Adrenal gland (tissue), 12 donors: ENCODE results near the gene ARVCF. TPM values are rescaled to one million over a fixed set of nuclear protein-coding genes. Genes with fewer than 3 reads are reported as not detected.

Experiments used
- DNase-seq, 7 donors: peaks; one replicate each; pipeline ENCODE4 v3.0.0-alpha.2; 2019 to 2020
- H3K27ac ChIP-seq, 5 donors: fragments of 200-600 bp; sonication (generic) in 4 of 5; 1 replicate in 3 of 5; 2 replicates in 2 of 5; pipeline versions ENCODE4 v1.5.1 to v1.8.0; 2016 to 2020; ENCODE audit warnings: mild to moderate bottlenecking in 1 of 5
- H3K27me3 ChIP-seq: fragments of 200-600 bp; 2 replicates; pipeline ENCODE4 v1.8.0; 2021
- H3K36me3 ChIP-seq, 2 donors: fragments of 200-600 bp; replicated peaks in 1 of 2; 1 replicate in 1 of 2; 2 replicates in 1 of 2; pipeline versions ENCODE4 v1.5.1 to v1.8.0; 2018 to 2022
- H3K4me1 ChIP-seq, 2 donors: fragments of 200-600 bp; replicated peaks in 1 of 2; 1 replicate in 1 of 2; 2 replicates in 1 of 2; pipeline versions ENCODE4 v1.5.1 to v1.8.0; 2018 to 2021
- H3K4me3 ChIP-seq, 4 donors: fragments of 200-600 bp; sonication (generic) in 3 of 4; one replicate each; pipeline ENCODE4 v1.5.1; 2016 to 2018
- H3K9me3 ChIP-seq, 3 donors: fragments of 200-600 bp; sonication (generic) in 1 of 3; replicated peaks in 1 of 3; 1 replicate in 2 of 3; 2 replicates in 1 of 3; pipeline versions ENCODE4 v1.5.1 to v1.8.0; 2016 to 2021
- POLR2A ChIP-seq, 2 donors: fragments of 450-650 bp; IDR thresholded peaks; one replicate each; pipeline ENCODE4 v1.6.1; 2017; ENCODE audit warnings: antibody characterized with exemption in 2 of 2, mild to moderate bottlenecking in 2 of 2, moderate library complexity in 1 of 2
- WGBS, 4 donors: extraction: QIAGEN DNeasy Blood & Tissue Kit in 2 of 4; methylation state at CpG; one replicate each; pipeline versions ENCODE4 v1.1.5 to v1.1.7; 2013 to 2017; 5-methylcytosine and 5-hydroxymethylcytosine counted together
- intact Hi-C, 2 donors: fragments of 100-400 bp; cut with DNase I; formaldehyde crosslinking; loops; one replicate each; pipeline versions ENCODE4 v1.14.1 to v1.15.0; 2022 to 2023
- polyA plus RNA-seq, 3 donors: library from polyadenylated mRNA; stranded (reverse); fragments of 200-250 nt in 2 of 3; fragments of 350-450 nt in 1 of 3; fragmentation: Illumina TruSeq in 1 of 3; extraction: RNeasy Lipid Tissue Mini Kit (QIAGEN cat#74804) in 1 of 3; gene quantifications; one replicate each; pipeline ENCODE4 v1.2.3, GENCODE V29; 2013 to 2014
- total RNA-seq, 9 donors: library from RNA; depleted of rRNA in 4 of 9; stranded (reverse); fragments of >200 nt in 4 of 9; fragments of 120-200 nt in 1 of 9; fragmentation: NEBNext Ultra II Directional in 1 of 9; extraction: Animal tissue kit (Norgen Biotek cat#: 25700) in 1 of 9; gene quantifications; one replicate each; pipeline versions ENCODE4 v1.1.0 to v1.2.4, GENCODE V29; 2013 to 2023
- TF ChIP-seq, protein P1 (sequence below), 6 experiments: fragments of 450-650 bp in 4 of 6; fragments of 200-600 bp in 2 of 6; sonication (generic) in 1 of 6; IDR thresholded peaks; 1 replicate in 5 of 6; 2 replicates in 1 of 6; pipeline versions ENCODE4 v1.5.1 to v1.8.0; 2016 to 2021; ENCODE audit warnings: antibody characterized with exemption in 6 of 6, mild to moderate bottlenecking in 2 of 6, moderate library complexity in 1 of 6
- donor health status: healthy with polysubstance abuse.
- donor health status: Bipolar disorder and iron deficiency.
- donor health status: DM: yes; HTN: yes; CAD: no.
- donor health status: DM: no; HTN: no; CAD: no.
- donor health status: DM: no; HTN: no; CAD: no.
- donor health status: DM: yes; HTN: yes; CAD: no.

The ARVCF gene
- total and polyA plus RNA-seq, 12 donors: 1.2 to 74.8 (median 18.6) TPM

GRCh38 chr22:20054485-20054884 is 37.9 kb upstream of the ARVCF start:
- Histone ChIP-seq H3K27ac (no peak overlapping the region), H3K4me1 (peaks cover 0 to 7% of the 10 kb centered on the region in 2 donors), H3K27me3 (no peaks in the 10 kb centered on the region), H3K36me3 (peaks cover 0 to 51% of the 10 kb centered on the region in 2 donors), H3K4me3 (no peak overlapping the region), H3K9me3 (no peaks in the 10 kb centered on the region)
- WGBS, 4 donors: 91 to 100% (median 94%) methylated on average over 1 to 6 of the region's 6 CpGs
- DNase-seq: no peak
- intact Hi-C loops: no loop called here
- TF ChIP-seq, protein P1, sequence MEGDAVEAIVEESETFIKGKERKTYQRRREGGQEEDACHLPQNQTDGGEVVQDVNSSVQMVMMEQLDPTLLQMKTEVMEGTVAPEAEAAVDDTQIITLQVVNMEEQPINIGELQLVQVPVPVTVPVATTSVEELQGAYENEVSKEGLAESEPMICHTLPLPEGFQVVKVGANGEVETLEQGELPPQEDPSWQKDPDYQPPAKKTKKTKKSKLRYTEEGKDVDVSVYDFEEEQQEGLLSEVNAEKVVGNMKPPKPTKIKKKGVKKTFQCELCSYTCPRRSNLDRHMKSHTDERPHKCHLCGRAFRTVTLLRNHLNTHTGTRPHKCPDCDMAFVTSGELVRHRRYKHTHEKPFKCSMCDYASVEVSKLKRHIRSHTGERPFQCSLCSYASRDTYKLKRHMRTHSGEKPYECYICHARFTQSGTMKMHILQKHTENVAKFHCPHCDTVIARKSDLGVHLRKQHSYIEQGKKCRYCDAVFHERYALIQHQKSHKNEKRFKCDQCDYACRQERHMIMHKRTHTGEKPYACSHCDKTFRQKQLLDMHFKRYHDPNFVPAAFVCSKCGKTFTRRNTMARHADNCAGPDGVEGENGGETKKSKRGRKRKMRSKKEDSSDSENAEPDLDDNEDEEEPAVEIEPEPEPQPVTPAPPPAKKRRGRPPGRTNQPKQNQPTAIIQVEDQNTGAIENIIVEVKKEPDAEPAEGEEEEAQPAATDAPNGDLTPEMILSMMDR (IDR thresholded peaks at IDR 0.05): no peak
- TF ChIP-seq POLR2A (IDR thresholded peaks at IDR 0.05): no peak

DNA sequence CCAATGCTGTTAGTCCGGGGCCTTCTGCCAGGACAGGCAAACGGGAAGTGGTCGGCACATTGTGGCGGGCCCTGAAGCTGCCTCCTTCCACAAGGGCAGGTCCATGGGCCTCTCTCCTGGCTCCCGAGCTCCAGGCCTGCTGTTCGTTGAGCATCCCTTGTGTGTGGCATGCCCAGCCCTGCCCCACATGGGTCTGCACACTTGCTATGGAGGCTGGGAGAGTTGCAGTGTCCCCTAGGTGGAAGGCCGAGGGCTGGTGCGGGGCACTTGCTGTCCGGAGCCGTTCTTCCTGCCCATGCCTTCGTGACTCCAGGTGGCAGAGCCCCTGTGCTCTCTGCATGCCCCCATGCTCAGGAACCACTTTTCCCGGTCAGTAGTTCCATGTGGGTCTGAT is 37.4 kb upstream of the ARVCF start:
- no peaks in the 10 kb centered on the region for H3K9me3 ChIP-seq
- no peak overlapping the region for H3K4me3 ChIP-seq
- no peaks in the 10 kb centered on the region for H3K27me3 ChIP-seq
- TF ChIP-seq, protein P1 (IDR thresholded peaks at IDR 0.05): no peak
- no peak for TF ChIP-seq POLR2A (IDR thresholded peaks at IDR 0.05)
- intact Hi-C loops: no loop called here
- WGBS, 4 donors: 80 to 95% (median 89%) methylated on average over 1 to 12 of the region's 12 CpGs
- DNase-seq: no peak
- peaks cover 0 to 2% of the 10 kb centered on the region in 2 donors for H3K4me1 ChIP-seq
- no peak overlapping the region for H3K27ac ChIP-seq
- peaks cover 0 to 51% of the 10 kb centered on the region in 2 donors for H3K36me3 ChIP-seq

DNA sequence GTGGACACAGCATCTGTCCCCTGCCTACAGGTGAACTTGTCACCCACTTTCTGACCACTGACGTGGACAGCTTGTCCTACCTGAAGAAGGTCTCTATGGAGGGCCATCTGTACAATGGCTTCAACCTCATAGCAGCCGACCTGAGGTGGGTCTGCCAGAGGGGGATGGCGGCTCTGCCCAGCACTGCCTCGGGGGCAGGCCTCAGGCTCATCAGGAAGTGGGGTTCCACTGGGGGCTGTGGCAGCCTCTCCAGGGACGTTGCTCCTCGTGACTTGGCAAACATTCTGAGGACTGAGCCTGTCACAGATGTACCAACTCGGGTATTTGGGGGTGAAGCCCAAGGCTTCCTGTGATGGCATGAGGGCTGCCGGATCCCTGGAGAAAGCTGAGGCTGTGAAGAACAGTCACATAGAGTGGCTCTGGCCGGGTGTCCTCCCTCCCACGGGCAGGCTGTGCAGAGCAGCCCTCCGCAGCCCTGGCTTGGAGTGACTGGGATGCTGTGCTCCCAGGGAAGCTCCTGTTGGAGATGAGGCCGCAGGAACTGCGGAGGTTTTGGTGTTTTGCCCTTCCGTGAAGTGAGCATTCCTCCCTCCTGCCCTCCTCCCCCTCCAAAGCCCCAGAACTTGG is 36.9 kb upstream of the ARVCF start:
- intact Hi-C loops: no loop called here
- WGBS, 4 donors: 79 to 93% (median 91%) methylated on average over 5 to 14 of the region's 14 CpGs
- H3K27me3 ChIP-seq: no peaks in the 10 kb centered on the region
- no peaks in the 10 kb centered on the region for H3K4me1 ChIP-seq
- H3K27ac ChIP-seq: no peak overlapping the region
- peaks cover 0 to 51% of the 10 kb centered on the region in 2 donors for H3K36me3 ChIP-seq
- TF ChIP-seq POLR2A (IDR thresholded peaks at IDR 0.05): no peak
- TF ChIP-seq, protein P1 (IDR thresholded peaks at IDR 0.05): no peak
- H3K4me3 ChIP-seq: no peak overlapping the region
- DNase-seq: no peak
- no peaks in the 10 kb centered on the region for H3K9me3 ChIP-seq

DNA sequence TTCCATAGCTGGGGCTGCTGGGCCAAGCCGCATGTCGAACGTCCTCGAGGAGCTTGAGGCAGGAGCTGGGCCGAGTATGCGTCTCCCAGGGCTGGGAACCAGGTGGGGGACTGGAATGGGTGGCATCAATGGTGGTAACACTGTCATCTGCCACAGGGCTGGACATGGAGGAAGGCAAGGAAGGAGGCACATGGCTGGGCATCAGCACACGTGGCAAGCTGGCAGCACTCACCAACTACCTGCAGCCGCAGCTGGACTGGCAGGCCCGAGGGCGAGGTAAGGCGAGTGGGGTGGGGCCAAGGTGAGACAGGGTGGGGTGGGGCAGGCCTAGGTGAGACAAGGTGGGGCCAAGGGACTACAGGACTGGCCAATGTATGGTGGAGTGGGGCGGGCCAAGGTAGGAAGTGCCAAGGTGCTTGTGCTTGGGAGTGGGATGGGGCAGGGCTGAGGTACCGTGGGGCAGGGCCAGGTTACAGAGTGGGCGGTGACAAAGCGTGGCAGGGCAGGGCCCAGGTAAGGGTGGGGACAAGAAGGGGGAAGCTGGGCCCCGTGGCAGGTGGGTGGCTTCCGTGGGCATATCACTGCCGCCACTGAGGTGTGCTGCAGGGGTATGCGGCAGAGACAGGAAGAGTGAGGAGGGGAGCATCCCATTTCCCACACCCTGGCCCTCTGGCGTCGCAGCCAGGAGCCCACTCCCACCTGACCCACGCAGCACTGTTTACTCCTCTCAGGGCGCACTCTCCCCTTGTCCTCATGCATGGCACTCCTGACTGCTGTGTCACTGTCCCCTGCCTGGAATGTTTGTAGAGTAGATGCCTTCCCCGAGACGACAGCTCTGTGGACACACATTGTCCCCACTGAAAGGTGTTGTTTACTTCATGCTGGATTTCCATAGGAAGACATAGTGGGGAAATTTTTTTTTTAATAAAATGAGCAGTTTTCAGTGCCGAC is 36.0 kb upstream of the ARVCF start:
- Histone ChIP-seq H3K27ac (no peak overlapping the region), H3K27me3 (no peaks in the 10 kb centered on the region), H3K4me3 (no peak overlapping the region), H3K9me3 (no peaks in the 10 kb centered on the region), H3K4me1 (no peaks in the 10 kb centered on the region), H3K36me3 (peaks cover 0 to 51% of the 10 kb centered on the region in 2 donors)
- TF ChIP-seq, protein P1 (IDR thresholded peaks at IDR 0.05): no peak
- no peak for TF ChIP-seq POLR2A (IDR thresholded peaks at IDR 0.05)
- intact Hi-C loops: no loop called here
- 88 to 96% (median 93%) methylated on average over 23 to 26 of the region's 26 CpGs for WGBS, 4 donors
- no peak for DNase-seq
